ENCODE measurements around the gene ZFR2. TPM values are rescaled to one million over a fixed set of nuclear protein-coding genes. Genes with fewer than 3 reads are reported as not detected.

Gene ZFR2
- total and polyA plus RNA-seq, 10 of the 15 experiments (the other 5 are each of a cell fraction or from before 2014, with no cell fraction given) = 0.18 TPM; not detected in 9

DNA sequence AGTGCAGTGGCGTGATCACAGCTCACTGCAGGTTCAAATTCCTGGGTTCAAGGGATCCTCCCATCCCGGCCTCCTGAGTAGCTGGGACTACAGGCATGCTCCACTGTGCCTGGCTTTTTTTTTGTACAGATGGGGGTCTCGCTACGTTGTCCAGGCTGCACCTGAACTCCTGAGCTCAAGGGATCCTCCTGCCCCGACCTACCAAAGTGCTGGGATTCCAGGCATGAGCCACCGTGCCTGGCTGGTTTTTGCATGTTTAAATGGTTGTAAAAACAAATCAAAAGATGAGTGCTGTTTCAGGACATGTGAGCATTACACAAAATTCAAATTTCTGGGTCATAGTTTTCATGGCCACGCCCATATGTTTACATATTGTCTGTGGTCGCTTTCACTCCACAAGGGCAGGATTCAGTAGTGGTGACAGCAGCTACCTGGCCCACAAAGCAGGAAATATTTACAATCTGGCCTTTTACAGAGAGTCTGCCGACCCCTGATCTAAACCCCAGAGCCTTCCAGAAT, 88.0 kb downstream of the ZFR2 start:
- no peak for TF ChIP-seq BMI1 (IDR thresholded peaks at IDR 0.05; ENCODE audit: borderline replicate concordance)
- Histone ChIP-seq H3K27me3 (replicated peaks in 1 of 2; ENCODE audit: control insufficient read depth in 2 of 2, insufficient read depth in 2 of 2, low read length in 1 of 2) (no peaks in the 10 kb centered on the region; a peak in 1 of 4 replicates), H4K20me1 (ENCODE audit: control insufficient read depth, insufficient read depth) (no peaks in the 10 kb centered on the region), H3K9ac (ENCODE audit: control insufficient read depth, insufficient read depth, low read length) (no peak overlapping the region), H2AFZ (ENCODE audit: control insufficient read depth, low read depth, low read length) (no peak overlapping the region), H3K9me3 (replicated peaks; ENCODE audit: control insufficient read depth, insufficient read depth, low read length) (no peaks in the 10 kb centered on the region; the same call in 2 of the 3 replicates), H3K36me3 (ENCODE audit: control insufficient read depth in 2 of 2, insufficient read depth in 2 of 2, low read length in 1 of 2) (no peaks in the 10 kb centered on the region; a peak in 1 of 4 replicates), H3K4me3 (no peak overlapping the region), H3K4me1 (ENCODE audit: control insufficient read depth, insufficient read depth, low read length) (no peaks in the 10 kb centered on the region), H3K79me2 (ENCODE audit: control insufficient read depth, insufficient read depth, low read length) (no peaks in the 10 kb centered on the region), H3K4me2 (ENCODE audit: control insufficient read depth, insufficient read depth) (no peak overlapping the region), H3K27ac (ENCODE audit: control insufficient read depth, insufficient read depth) (no peak overlapping the region)
- BruUV-seq (replicated peaks) = no TSS peak
- in situ Hi-C loops (cut with MboI) (no loop called here), intact Hi-C loops (cut with micrococcal nuclease; ENCODE audit: unreplicated experiment) (no loop called here)
- WGBS (ENCODE audit: insufficient coverage, insufficient replicate concordance, low lambda C conversion rate, missing lambda C conversion rate) = 49% methylated on average over 9 of the region's 9 CpGs
- ChIA-PET RAD21 (ENCODE audit: unreplicated experiment) (no interaction called here), CTCF (no interaction called here), POLR2A (no interaction called here), SMC1A (ENCODE audit: uncharacterized antibody, unreplicated experiment) (no interaction called here)
- DNase-seq (ENCODE audit: low read depth, low spot score) = no peak
- no peak for ATAC-seq
- FAIRE-seq = no peak

DNA sequence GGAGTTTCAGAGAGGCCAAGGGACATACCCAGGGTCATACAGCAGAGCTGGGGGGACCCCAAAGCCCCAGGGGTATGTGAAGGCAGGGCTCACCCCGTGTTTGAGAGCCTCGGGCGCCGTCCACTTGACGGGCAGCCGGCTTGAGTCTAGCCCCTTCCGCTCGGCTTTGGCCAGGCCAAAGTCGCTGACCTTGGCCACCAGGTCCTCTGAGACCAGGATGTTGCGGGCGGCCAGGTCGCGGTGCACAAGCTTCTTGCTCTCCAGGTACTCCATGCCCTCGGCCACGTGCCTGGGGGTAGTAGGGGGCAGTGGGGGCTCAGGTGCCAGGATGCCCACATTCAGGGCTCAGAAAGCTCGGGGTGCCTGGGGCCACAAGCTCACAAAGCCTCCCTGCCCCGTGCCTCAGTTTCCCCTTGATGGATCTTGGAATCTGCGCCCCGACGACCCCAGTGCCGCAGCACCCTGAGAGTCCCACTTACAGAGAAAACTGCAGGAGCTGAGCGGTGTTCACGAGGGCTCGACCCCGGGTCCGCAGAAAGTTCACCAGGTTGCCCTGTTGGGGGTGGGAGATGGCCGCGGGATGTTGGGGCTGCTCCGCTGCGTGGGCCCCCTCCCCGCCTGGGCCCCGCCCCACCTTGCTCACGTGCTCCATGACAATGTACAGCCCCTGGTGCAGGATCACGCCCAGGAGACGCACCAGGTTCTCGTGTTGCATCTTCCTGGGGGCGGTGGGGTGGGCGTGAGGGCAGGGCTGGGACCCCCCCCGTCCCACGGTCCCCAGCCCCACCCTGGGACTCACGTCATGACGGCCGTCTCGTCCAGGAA, 89.7 kb downstream of the ZFR2 start:
- no peak overlapping the region for H2AFZ ChIP-seq (ENCODE audit: control insufficient read depth, low read depth, low read length)
- DNase-seq (ENCODE audit: low read depth, low spot score) = no peak
- H3K79me2 ChIP-seq (ENCODE audit: control insufficient read depth, insufficient read depth, low read length) = no peaks in the 10 kb centered on the region
- TF ChIP-seq, protein P1, sequence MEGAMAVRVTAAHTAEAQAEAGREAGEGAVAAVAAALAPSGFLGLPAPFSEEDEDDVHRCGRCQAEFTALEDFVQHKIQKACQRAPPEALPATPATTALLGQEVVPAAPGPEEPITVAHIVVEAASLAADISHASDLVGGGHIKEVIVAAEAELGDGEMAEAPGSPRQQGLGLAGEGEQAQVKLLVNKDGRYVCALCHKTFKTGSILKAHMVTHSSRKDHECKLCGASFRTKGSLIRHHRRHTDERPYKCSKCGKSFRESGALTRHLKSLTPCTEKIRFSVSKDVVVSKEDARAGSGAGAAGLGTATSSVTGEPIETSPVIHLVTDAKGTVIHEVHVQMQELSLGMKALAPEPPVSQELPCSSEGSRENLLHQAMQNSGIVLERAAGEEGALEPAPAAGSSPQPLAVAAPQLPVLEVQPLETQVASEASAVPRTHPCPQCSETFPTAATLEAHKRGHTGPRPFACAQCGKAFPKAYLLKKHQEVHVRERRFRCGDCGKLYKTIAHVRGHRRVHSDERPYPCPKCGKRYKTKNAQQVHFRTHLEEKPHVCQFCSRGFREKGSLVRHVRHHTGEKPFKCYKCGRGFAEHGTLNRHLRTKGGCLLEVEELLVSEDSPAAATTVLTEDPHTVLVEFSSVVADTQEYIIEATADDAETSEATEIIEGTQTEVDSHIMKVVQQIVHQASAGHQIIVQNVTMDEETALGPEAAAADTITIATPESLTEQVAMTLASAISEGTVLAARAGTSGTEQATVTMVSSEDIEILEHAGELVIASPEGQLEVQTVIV (IDR thresholded peaks at IDR 0.05; ENCODE audit: borderline replicate concordance, partially characterized antibody) = no peak
- TF ChIP-seq HCFC1 (IDR thresholded peaks at IDR 0.05; ENCODE audit: low read length) = no peak
- CTCF ChIA-PET = no interaction called here
- no peak for FAIRE-seq
- H3K9me3 ChIP-seq (replicated peaks; ENCODE audit: control insufficient read depth, insufficient read depth, low read length) = no peaks in the 10 kb centered on the region; the same call in 2 of the 3 replicates
- intact Hi-C loops (cut with micrococcal nuclease; ENCODE audit: unreplicated experiment) = no loop called here
- RAD21 ChIA-PET (ENCODE audit: unreplicated experiment) = no interaction called here
- in situ Hi-C loops (cut with MboI) = no loop called here
- ATAC-seq = no peak
- no peaks in the 10 kb centered on the region for H3K27me3 ChIP-seq (replicated peaks in 1 of 2; ENCODE audit: control insufficient read depth in 2 of 2, insufficient read depth in 2 of 2, low read length in 1 of 2)
- SMC1A ChIA-PET (ENCODE audit: uncharacterized antibody, unreplicated experiment) = no interaction called here
- no peaks in the 10 kb centered on the region; a peak in 1 of 4 replicates for H3K36me3 ChIP-seq (ENCODE audit: control insufficient read depth in 2 of 2, insufficient read depth in 2 of 2, low read length in 1 of 2)
- H3K4me1 ChIP-seq (ENCODE audit: control insufficient read depth, insufficient read depth, low read length) = no peaks in the 10 kb centered on the region
- H4K20me1 ChIP-seq (ENCODE audit: control insufficient read depth, insufficient read depth) = no peaks in the 10 kb centered on the region
- no peak overlapping the region for H3K4me2 ChIP-seq (ENCODE audit: control insufficient read depth, insufficient read depth)
- H3K27ac ChIP-seq (ENCODE audit: control insufficient read depth, insufficient read depth) = no peak overlapping the region
- POLR2A ChIA-PET = no interaction called here
- no TSS peak for BruUV-seq (replicated peaks)
- no peak overlapping the region for H3K4me3 ChIP-seq
- WGBS (ENCODE audit: insufficient coverage, insufficient replicate concordance, low lambda C conversion rate, missing lambda C conversion rate) = 81% methylated on average over 30 of the region's 44 CpGs
- H3K9ac ChIP-seq (ENCODE audit: control insufficient read depth, insufficient read depth, low read length) = no peak overlapping the region
